Activated T-cell treated with anti-CD3 and anti-CD28 coated beads, Interleukin-2, amount 50 U/mL, for 4 hours (primary cell): ENCODE data around the gene EPM2A. TPM values are rescaled to one million over a fixed set of nuclear protein-coding genes. Genes with fewer than 3 reads are reported as not detected.

ENCODE experiments used
- ATAC-seq, 2 donors: fragments of 200-7000 bp; cut with Tn5 transposase; one replicate each; pipeline ENCODE4 v1.10.0; 2021
- DNase-seq: peaks from one replicate; pipeline ENCODE4 v3.0.0-alpha.2; 2020
- H3K27me3 Mint-ChIP-seq: one replicate; pipeline ENCODE4 v1.8.0; 2021; ENCODE audit warnings: low read depth, mixed read lengths
- H3K36me3 Mint-ChIP-seq: one replicate; pipeline ENCODE4 v1.8.0; 2022; ENCODE audit warnings: mixed read lengths; ENCODE audit not compliant: insufficient read depth
- H3K4me1 Mint-ChIP-seq: one replicate; pipeline ENCODE4 v1.8.0; 2021; ENCODE audit warnings: low read depth, mixed read lengths
- H3K4me3 Mint-ChIP-seq: one replicate; pipeline ENCODE4 v1.8.0; 2021; ENCODE audit warnings: mild to moderate bottlenecking, moderate library complexity, mixed read lengths
- H3K9me3 Mint-ChIP-seq: one replicate; pipeline ENCODE4 v1.8.0; 2021; ENCODE audit warnings: mixed read lengths
- total RNA-seq, 3 donors: library from RNA; stranded (reverse); gene quantifications; one replicate each; pipeline ENCODE4 v1.2.1, GENCODE V29; 2021

Gene EPM2A
- total RNA-seq, 3 donors from 2014 or later = 6.5 to 7.1 (median 6.7) TPM

GRCh38 chr6:145629478-145629877 lies 105.8 kb downstream of the EPM2A start:
- H3K4me1 Mint-ChIP-seq = peaks cover 6% of the 10 kb centered on the region
- peaks cover 31% of the 10 kb centered on the region for H3K36me3 Mint-ChIP-seq
- ATAC-seq (no peak), DNase-seq (no peak)
- no peaks in the 10 kb centered on the region for H3K9me3 Mint-ChIP-seq
- no peaks in the 10 kb centered on the region for H3K27me3 Mint-ChIP-seq
- no peak overlapping the region for H3K4me3 Mint-ChIP-seq

- no peaks in the 10 kb centered on the region for H3K27me3 Mint-ChIP-seq
- no peaks in the 10 kb centered on the region for H3K9me3 Mint-ChIP-seq
- no peak overlapping the region for H3K4me3 Mint-ChIP-seq
- no peaks in the 10 kb centered on the region for H3K4me1 Mint-ChIP-seq
- peaks cover 31% of the 10 kb centered on the region for H3K36me3 Mint-ChIP-seq
- DNase-seq = no peak
- ATAC-seq = no peak
These were observed 107.9 kb downstream of the EPM2A start for GRCh38 chr6:145627451-145627850.

- no peak for ATAC-seq
- no peaks in the 10 kb centered on the region for H3K9me3 Mint-ChIP-seq
These were observed 108.5 kb downstream of the EPM2A start for GRCh38 chr6:145626857-145627256.

GRCh38 chr6:145623231-145623630 lies 112.1 kb downstream of the EPM2A start:
- ATAC-seq (no peak), DNase-seq (no peak)
- no peaks in the 10 kb centered on the region for H3K4me1 Mint-ChIP-seq
- peaks cover 11% of the 10 kb centered on the region for H3K9me3 Mint-ChIP-seq
- H3K27me3 Mint-ChIP-seq = no peaks in the 10 kb centered on the region
- no peak overlapping the region for H3K4me3 Mint-ChIP-seq
- H3K36me3 Mint-ChIP-seq = peaks cover 17% of the 10 kb centered on the region

More at GRCh38 chr6:145626857-145627256, 108.5 kb downstream of the EPM2A start:
- no peak for DNase-seq
- Mint-ChIP-seq H3K4me1 (no peaks in the 10 kb centered on the region), H3K4me3 (no peak overlapping the region), H3K27me3 (no peaks in the 10 kb centered on the region), H3K36me3 (peaks cover 28% of the 10 kb centered on the region)

DNA sequence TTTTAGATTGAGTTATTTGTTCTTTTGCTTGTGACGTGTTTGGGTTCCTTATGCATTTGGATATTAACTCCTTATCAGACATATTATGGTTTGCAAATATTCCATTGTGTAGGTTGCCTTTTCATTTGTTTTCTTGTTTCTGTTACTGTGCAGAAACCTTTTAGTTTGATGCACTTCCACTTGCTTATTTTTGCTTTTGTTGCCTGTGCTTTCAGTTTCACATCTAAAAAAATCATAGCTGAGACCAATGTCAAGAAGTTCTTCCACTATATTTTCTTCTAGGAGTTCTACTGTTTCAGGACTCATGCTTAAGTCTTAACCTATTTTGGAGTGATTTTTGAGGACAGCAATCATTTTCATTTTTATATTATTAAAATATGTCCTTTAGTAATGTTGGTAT lies 113.5 kb downstream of the EPM2A start:
- H3K36me3 Mint-ChIP-seq = peaks cover 8% of the 10 kb centered on the region
- no peak for DNase-seq
- H3K27me3 Mint-ChIP-seq = no peaks in the 10 kb centered on the region
- ATAC-seq = no peak
- no peak overlapping the region for H3K4me3 Mint-ChIP-seq
- H3K4me1 Mint-ChIP-seq = no peaks in the 10 kb centered on the region
- peaks cover 14% of the 10 kb centered on the region for H3K9me3 Mint-ChIP-seq

DNA sequence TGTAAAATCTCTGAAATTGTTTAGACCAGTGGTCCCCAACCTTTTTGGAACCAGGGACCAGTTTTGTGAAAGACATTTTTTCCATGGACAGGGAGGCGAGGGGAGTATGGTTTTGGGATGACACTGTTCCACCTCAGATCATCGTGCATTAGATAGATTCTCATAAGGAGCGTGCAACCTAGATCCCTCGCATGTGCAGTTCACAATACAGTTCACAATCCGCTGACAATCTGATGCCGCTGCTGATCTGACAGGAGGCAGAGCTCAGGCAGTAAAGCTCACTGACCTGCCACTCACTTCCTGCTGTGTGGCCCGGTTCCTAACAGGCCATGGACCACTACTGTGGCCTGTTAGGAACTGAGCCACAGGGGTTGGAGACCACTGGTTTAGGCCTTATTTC lies 115.2 kb downstream of the EPM2A start:
- peaks cover 5% of the 10 kb centered on the region for H3K27me3 Mint-ChIP-seq
- H3K4me3 Mint-ChIP-seq = no peak overlapping the region
- peaks cover 17% of the 10 kb centered on the region for H3K9me3 Mint-ChIP-seq
- ATAC-seq (no peak), DNase-seq (no peak)
- peaks cover 3% of the 10 kb centered on the region for H3K36me3 Mint-ChIP-seq
- no peaks in the 10 kb centered on the region for H3K4me1 Mint-ChIP-seq

GRCh38 chr6:145609521-145609920 lies 125.8 kb downstream of the EPM2A start:
- peaks cover 8% of the 10 kb centered on the region for H3K27me3 Mint-ChIP-seq
- H3K4me3 Mint-ChIP-seq = no peak overlapping the region
- H3K4me1 Mint-ChIP-seq = no peaks in the 10 kb centered on the region
- peaks cover 5% of the 10 kb centered on the region for H3K9me3 Mint-ChIP-seq
- DNase-seq (no peak), ATAC-seq (no peak)
- no peaks in the 10 kb centered on the region for H3K36me3 Mint-ChIP-seq

GRCh38 chr6:145608850-145609249 lies 126.5 kb downstream of the EPM2A start:
- Mint-ChIP-seq H3K36me3 (no peaks in the 10 kb centered on the region), H3K9me3 (peaks cover 5% of the 10 kb centered on the region), H3K4me1 (no peaks in the 10 kb centered on the region), H3K4me3 (no peak overlapping the region), H3K27me3 (peaks cover 8% of the 10 kb centered on the region)
- no peak for ATAC-seq
- DNase-seq = no peak

DNA sequence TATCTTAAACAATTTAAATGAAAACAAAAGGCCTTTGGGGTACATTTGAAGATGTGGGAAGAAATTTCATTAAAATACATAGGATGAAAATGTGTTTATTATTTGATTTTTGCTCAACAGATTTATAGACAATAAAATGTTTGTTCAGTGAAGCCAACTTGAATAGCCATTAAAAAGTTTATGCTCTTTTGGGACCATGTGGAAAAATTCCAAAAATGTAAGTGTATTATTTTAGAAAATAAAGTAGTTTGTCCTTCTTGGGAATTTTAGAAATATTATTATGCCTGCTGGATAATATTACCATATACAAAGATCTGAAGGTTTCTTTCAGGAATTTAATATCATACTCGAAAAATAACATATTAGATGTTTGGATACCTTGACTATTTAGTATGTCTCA lies 131.3 kb downstream of the EPM2A start:
- no peaks in the 10 kb centered on the region for H3K36me3 Mint-ChIP-seq

GRCh38 chr6:145603424-145603833 lies 131.9 kb downstream of the EPM2A start:
- ATAC-seq = no peak
- no peak overlapping the region for H3K4me3 Mint-ChIP-seq

More for the DNA sequence above, 131.3 kb downstream of the EPM2A start:
- Mint-ChIP-seq H3K9me3 (peaks cover 5% of the 10 kb centered on the region), H3K4me1 (no peaks in the 10 kb centered on the region), H3K27me3 (peaks cover 12% of the 10 kb centered on the region), H3K4me3 (no peak overlapping the region)
- DNase-seq (no peak), ATAC-seq (no peak)

DNA sequence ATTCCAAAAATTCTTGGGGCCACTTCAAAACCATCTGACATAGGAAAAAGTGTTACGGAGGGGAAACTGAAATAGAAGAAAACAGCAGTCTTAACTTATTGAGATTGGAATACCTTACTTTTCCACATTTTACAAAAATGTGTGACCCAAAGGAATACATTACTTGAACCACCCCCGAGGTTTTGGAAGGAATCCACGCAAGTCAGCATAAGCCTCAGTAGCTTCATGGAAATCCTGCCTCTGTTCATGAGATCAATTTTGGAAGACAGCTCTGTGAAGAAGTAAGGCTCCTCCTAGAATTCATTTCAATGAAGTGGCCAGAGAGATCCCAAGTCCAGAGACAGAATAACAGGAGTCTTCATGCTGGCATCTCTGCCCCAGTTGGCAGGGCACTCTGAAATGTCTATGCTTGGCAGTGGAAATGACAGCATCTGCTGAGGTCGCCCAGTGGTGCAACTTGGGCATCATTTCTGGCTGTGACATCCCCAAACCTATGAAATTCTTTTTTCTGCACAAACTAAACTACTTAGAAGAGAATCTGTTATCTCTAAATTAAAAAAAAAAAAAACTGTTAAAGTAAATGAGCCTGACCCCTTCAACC lies 132.5 kb downstream of the EPM2A start:
- Mint-ChIP-seq H3K9me3 (peaks cover 5% of the 10 kb centered on the region), H3K36me3 (no peaks in the 10 kb centered on the region), H3K4me3 (no peak overlapping the region), H3K27me3 (peaks cover 12% of the 10 kb centered on the region), H3K4me1 (no peaks in the 10 kb centered on the region)
- ATAC-seq (no peak), DNase-seq (no peak)

More at GRCh38 chr6:145603424-145603833, 131.9 kb downstream of the EPM2A start:
- H3K4me1 Mint-ChIP-seq = no peaks in the 10 kb centered on the region
- DNase-seq = no peak
- peaks cover 5% of the 10 kb centered on the region for H3K9me3 Mint-ChIP-seq
- H3K27me3 Mint-ChIP-seq = peaks cover 12% of the 10 kb centered on the region
- no peaks in the 10 kb centered on the region for H3K36me3 Mint-ChIP-seq

DNA sequence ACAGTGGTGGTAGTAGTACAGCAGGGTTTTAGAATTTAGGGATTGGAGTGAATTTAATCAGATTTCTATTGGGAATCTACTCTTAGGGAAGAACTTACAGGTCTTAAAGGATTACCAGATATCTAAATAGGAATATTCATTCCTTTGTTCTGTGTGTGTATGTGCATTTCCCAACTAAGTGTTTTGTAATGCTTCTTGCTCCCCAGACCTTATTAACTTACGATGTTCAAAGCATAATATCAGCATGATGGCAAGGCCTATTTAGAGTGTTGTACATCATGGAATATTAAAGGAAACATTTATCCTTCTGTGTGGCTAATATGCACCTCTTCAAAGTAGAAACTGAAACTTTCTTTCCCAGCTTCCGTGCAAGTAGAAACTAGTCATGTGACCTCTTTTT lies 133.9 kb downstream of the EPM2A start:
- Mint-ChIP-seq H3K4me1 (no peaks in the 10 kb centered on the region), H3K27me3 (peaks cover 3% of the 10 kb centered on the region), H3K9me3 (peaks cover 3% of the 10 kb centered on the region), H3K4me3 (no peak overlapping the region), H3K36me3 (no peaks in the 10 kb centered on the region)
- ATAC-seq = no peak
- no peak for DNase-seq

GRCh38 chr6:145600299-145600698 lies 135.0 kb downstream of the EPM2A start:
- DNase-seq (no peak), ATAC-seq (no peak)
- peaks cover 3% of the 10 kb centered on the region for H3K9me3 Mint-ChIP-seq
- peaks cover 3% of the 10 kb centered on the region for H3K27me3 Mint-ChIP-seq
- no peaks in the 10 kb centered on the region for H3K4me1 Mint-ChIP-seq
- no peaks in the 10 kb centered on the region for H3K36me3 Mint-ChIP-seq
- no peak overlapping the region for H3K4me3 Mint-ChIP-seq

DNA sequence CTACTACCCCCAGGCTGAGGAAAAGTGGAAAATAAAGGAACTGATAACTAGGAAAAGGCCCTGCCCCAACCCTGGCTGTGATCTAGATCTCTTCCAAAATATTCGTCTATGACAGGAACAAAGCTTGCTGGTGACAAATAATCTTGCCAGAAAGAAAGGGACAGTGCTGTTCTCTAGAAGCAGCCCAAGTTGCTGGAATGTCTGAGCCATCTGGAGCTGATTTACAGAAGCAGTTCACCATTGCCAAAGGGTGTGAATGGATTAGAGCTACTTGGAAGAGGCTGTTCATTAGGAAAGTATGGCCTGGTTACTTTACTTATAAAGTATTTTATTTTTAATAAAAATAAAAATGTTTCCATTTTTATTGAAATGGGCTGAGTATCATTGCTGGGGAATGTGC lies 146.3 kb downstream of the EPM2A start:
- H3K4me1 Mint-ChIP-seq = no peaks in the 10 kb centered on the region
- ATAC-seq (no peak), DNase-seq (no peak)
- peaks cover 9% of the 10 kb centered on the region for H3K27me3 Mint-ChIP-seq
- H3K9me3 Mint-ChIP-seq = peaks cover 4% of the 10 kb centered on the region
- no peaks in the 10 kb centered on the region for H3K36me3 Mint-ChIP-seq
- H3K4me3 Mint-ChIP-seq = no peak overlapping the region

DNA sequence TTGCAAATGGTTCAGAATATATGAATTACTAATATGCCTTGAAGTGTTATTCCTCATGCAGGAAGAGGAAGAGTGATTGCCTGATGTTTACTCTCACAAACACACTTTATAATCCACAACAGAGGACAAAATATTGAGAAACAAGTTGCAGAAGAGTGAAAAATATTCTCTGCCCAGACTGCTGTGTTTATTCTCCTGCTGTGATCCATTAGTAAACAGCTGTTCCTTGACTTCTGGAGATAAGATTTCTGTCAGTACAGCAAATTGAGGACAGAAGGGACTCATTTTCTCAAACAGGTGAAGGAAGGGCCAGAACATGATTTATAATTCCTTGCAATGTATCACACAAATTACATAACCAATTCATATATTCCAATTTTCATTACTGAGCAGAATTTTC lies 148.0 kb downstream of the EPM2A start:
- DNase-seq (no peak), ATAC-seq (no peak)
- H3K4me1 Mint-ChIP-seq = no peaks in the 10 kb centered on the region
- H3K9me3 Mint-ChIP-seq = peaks cover 4% of the 10 kb centered on the region
- peaks cover 9% of the 10 kb centered on the region for H3K27me3 Mint-ChIP-seq
- no peaks in the 10 kb centered on the region for H3K36me3 Mint-ChIP-seq
- H3K4me3 Mint-ChIP-seq = no peak overlapping the region
